Measurements from ENCODE around the gene FNDC8.
"Not testable (repeated sequence)": the region's sequence is repeated elsewhere in the genome, so short reads cannot be mapped to it uniquely, and the experiment has no call there.

Gene FNDC8

GRCh38 chr17:35097776-35098175, 23.6 kb upstream of the FNDC8 start:
- no peak for DNase-seq

GRCh38 chr17:35099908-35100307, 21.5 kb upstream of the FNDC8 start:
- DNase-seq: no peak

- DNase-seq: no peak
These were observed 20.4 kb upstream of the FNDC8 start for GRCh38 chr17:35101036-35101435.

GRCh38 chr17:35101725-35102124, 19.7 kb upstream of the FNDC8 start:
- no peak for DNase-seq

GRCh38 chr17:35103271-35103670, 18.1 kb upstream of the FNDC8 start:
- DNase-seq: peak; percentile 92

GRCh38 chr17:35104844-35105450, 16.5 kb upstream of the FNDC8 start:
- no peak for DNase-seq

- DNase-seq: not testable (repeated sequence)
These were observed 10.6 kb upstream of the FNDC8 start for GRCh38 chr17:35110791-35111190.

GRCh38 chr17:35116845-35117244, 4.6 kb upstream of the FNDC8 start:
- no peak for DNase-seq

GRCh38 chr17:35117984-35118383, 3.4 kb upstream of the FNDC8 start:
- no peak for DNase-seq

GRCh38 chr17:35119370-35120165, 1.8 kb upstream of the FNDC8 start, which contains the start of gene RAD51D:
RAD51D (minus strand) TSS chr17:35119860; CDS start chr17:35119613, 247 bp downstream.
- DNase-seq: peak; percentile 95

GRCh38 chr17:35127751-35128514, 6.5 kb downstream of the FNDC8 start:
- DNase-seq: no peak

- no peak for DNase-seq
These were observed 7.9 kb downstream of the FNDC8 start for GRCh38 chr17:35129154-35129972.

- no peak for DNase-seq
These were observed 8.5 kb downstream of the FNDC8 start for GRCh38 chr17:35129973-35130351.

- DNase-seq: no peak
These were observed 9.0 kb downstream of the FNDC8 start for GRCh38 chr17:35130392-35130791.

GRCh38 chr17:35132099-35132498, 10.7 kb downstream of the FNDC8 start:
- no peak for DNase-seq

- no peak for DNase-seq
These were observed 11.6 kb downstream of the FNDC8 start for GRCh38 chr17:35132816-35133550.

- DNase-seq: no peak
These were observed 13.9 kb downstream of the FNDC8 start for GRCh38 chr17:35135322-35135721.

GRCh38 chr17:35138218-35138617, 16.8 kb downstream of the FNDC8 start:
- DNase-seq: no peak

- peak; percentile 94 for DNase-seq
These were observed 20.5 kb downstream of the FNDC8 start, which contains the start of gene NLE1 for GRCh38 chr17:35141681-35142466. NLE1 (minus strand) TSS chr17:35142303; CDS start chr17:35142275, 28 bp downstream.

- no peak for DNase-seq
These were observed 21.0 kb downstream of the FNDC8 start for GRCh38 chr17:35142467-35142796.

GRCh38 chr17:35144840-35145239, 23.4 kb downstream of the FNDC8 start:
- no peak for DNase-seq
